HG03280 (cell line): ENCODE measurements around the gene NELL1.

ENCODE experiments used
- ATAC-seq: cut with Tn5 transposase; IDR thresholded peaks from one replicate; pipeline ENCODE4 v1.9.1; 2021; ENCODE audit warnings: mild to moderate bottlenecking, moderate library complexity; ENCODE audit not compliant: unreplicated experiment

Gene NELL1

DNA sequence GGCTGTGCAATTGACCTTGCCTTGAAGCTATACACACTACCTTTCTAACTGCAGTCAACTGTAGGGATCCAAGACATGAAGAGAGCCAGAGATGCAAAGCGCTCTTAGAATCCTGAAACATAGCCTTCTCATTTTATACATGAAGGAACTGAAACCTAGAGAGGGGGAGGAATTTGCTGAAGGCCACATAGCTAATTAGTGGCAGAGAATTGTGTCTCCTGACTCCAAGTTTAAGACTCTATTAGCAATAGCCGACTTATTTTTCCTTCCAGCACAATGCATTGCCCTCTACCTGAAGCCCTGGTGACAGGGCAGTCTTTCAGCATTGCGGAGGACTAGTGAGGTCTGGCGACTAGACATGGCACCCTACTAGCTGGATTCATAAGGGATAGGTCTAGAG lies 796.5 kb downstream of the NELL1 start:
- no peak for ATAC-seq

GRCh38 chr11:21470521-21470920 lies 801.1 kb downstream of the NELL1 start:
- no peak for ATAC-seq

DNA sequence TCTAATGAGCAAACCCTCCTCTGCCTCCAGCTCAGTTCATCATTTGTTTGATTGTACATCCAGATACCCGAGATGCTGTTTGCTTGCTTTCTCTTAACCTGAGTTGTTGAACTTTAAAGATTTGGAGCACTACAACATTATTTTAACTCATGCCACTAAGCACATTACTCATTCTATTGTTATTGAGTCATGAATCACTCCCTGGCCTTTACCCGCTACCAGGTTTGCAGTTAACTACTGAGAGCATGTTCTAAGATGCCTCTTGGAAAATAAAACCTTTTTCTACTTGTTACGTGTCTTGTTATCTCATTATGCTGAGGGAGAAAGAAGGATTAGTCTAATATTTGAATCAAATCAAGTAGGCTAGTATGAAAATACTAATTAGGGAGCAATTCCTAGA lies 802.9 kb downstream of the NELL1 start:
- no peak for ATAC-seq

DNA sequence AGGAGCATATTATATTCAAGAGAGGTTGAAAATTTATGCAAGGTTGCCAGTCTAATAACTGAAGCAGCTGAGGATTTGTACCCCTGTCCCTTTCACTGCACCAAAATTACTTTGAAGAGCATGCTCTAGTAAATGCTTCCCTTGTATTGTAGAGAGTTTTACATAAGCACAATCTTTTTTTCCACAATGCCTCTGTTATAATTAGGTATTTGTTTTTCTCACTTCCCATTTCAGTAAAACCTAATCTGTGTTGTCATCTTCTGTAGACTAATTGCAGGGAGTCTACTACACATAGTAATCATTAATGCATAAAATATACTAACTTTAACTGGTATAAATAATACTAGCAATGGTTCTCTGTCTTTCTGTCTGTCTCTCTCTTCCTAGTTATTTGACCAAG lies 805.1 kb downstream of the NELL1 start:
- ATAC-seq = no peak

DNA sequence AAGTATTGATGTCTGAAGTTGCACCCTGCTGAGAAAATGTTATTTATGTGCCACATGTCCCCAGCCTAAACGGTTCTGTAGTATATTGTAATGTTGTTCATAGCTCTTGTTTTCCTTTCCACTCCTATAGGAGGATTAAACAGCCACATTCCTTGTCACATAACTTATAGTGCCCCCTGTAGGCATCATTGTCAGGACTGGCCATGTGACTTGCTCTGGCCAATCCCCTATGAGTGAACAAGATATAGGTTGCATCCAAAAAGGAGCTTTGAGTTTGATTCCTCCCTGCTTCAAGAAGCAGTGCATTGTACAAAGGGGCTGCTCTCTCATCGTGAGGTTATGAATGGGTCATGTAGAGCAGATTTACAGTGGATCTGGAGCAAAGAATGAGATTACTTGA lies 805.9 kb downstream of the NELL1 start:
- no peak for ATAC-seq

DNA sequence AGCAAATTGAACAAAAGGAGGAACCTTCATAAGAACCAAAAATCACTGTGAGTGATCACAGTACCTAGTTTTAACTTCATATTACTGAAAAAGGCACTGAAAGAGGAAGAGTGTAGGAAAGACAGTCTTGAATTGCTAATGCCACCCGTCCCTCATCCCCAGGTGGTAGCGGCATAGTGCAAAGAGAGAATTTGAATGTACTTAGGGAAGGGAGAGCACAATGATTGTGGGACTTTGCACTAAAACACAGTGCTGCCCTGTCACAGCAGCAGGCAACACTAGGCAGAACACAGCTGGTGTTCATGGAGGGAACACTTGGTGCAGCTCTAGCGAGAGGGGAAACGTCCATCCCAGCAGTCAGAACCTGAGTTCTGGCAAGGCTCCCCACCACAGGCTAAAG lies 807.2 kb downstream of the NELL1 start:
- no peak for ATAC-seq

- no peak for ATAC-seq
Observed at GRCh38 chr11:21480240-21480639, 810.9 kb downstream of the NELL1 start.

GRCh38 chr11:21481255-21481654 lies 811.9 kb downstream of the NELL1 start:
- no peak for ATAC-seq

DNA sequence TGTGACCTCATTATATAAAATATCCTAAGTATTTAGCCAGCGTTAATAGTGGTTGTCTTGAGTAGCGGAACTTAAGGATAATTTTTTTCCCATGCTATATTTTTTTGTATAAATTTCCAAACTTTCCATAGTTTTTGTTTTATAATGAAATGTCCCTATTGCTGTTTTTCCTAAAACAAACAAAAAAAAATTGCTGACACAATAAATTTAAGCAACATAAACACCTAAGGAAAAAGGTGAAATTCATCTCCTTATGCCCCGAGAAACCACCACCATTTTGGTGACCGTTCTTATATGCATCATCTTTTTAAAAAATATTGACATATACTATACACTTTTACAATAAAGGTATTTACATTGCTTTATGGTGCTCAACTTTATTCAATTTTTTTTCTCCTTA lies 814.7 kb downstream of the NELL1 start:
- no peak for ATAC-seq

- ATAC-seq = no peak
Observed at GRCh38 chr11:21485006-21485405, 815.6 kb downstream of the NELL1 start.

- no peak for ATAC-seq
Observed at GRCh38 chr11:21485426-21485825, 816.0 kb downstream of the NELL1 start.

GRCh38 chr11:21489416-21490115 lies 820.2 kb downstream of the NELL1 start:
- ATAC-seq = no peak

DNA sequence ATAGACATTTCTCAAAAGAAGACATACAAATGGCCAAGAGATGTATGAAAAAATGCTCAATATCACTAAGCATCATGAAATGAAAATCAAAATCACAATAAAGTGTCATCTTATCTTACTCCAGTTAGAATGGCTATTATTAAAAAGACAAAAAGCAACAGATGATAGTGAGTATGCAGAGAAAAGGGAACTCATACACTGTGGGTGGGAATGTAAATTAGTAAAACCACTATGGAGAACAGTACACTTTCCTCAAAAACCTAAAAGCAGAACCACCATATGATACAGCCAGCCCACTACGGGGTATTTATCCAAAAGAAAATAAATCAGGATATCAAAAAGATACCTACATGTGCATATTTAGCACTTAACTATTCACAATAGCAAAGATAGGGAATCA lies 823.5 kb downstream of the NELL1 start:
- no peak for ATAC-seq

DNA sequence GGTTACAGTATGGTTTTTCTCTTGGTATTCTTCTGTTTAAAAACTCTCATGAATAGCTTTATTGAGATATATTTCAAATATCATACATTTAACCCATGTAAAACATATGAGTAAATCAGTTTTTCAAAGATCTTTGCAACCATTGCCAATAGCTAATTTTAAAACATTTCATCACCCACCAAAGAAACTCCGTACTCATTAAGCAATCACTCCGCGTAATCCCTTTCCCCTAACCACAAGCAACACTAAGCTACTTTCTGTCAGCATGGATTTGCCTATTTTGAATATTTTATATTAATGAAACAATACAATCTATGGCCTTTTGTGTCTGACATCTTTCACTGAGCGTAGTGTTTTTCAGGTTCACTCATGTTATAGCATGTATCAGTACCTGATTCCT lies 825.6 kb downstream of the NELL1 start:
- ATAC-seq = no peak

GRCh38 chr11:21495879-21496278 lies 826.5 kb downstream of the NELL1 start:
- ATAC-seq = no peak

- ATAC-seq = no peak
Observed at GRCh38 chr11:21501245-21501644, 831.9 kb downstream of the NELL1 start.

- ATAC-seq = no peak
Observed at GRCh38 chr11:21505070-21505469, 835.7 kb downstream of the NELL1 start.

- peak; percentile 65 for ATAC-seq
Observed at GRCh38 chr11:21511835-21512440, 842.6 kb downstream of the NELL1 start.

DNA sequence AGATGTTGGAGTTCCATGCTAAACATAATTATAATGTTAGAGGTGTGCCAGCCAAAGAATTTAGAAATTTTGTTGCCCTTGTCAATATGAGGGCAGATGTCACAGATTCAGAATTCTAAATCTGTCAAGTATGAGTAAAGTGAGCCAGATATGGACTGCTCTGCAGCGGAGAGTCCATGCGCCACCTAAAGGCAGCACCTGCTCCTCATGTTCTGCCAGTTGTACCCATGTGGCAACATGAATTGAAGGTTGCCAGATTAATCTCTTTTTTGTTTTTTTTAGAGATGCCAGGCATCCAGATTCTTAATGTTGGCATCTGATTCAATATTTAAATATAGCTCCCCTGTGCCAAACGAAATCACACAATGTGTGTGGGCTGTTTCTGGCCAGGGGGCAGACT lies 844.9 kb downstream of the NELL1 start:
- ATAC-seq = no peak

DNA sequence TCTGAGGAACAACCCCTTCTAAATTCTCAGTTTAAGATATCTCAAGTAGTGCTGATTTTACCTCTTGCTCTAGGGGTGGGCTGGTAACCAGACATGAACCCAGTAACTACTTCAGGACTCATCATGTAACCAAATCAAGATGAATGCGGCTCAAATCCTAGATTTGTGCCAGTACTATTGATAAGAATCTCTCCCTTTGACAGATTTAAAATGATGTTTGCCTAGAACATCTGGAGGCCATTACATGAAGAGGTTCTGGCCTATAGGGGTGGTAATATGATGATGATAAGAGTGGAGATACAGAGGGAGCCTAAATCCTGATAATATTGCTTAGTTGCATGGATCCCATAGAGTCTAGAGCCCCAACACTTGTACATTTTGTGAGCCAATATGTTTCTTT lies 850.9 kb downstream of the NELL1 start:
- ATAC-seq = no peak

- no peak for ATAC-seq
Observed at GRCh38 chr11:21529187-21529586, 859.8 kb downstream of the NELL1 start.

GRCh38 chr11:21534288-21534687 lies 864.9 kb downstream of the NELL1 start:
- ATAC-seq = no peak

DNA sequence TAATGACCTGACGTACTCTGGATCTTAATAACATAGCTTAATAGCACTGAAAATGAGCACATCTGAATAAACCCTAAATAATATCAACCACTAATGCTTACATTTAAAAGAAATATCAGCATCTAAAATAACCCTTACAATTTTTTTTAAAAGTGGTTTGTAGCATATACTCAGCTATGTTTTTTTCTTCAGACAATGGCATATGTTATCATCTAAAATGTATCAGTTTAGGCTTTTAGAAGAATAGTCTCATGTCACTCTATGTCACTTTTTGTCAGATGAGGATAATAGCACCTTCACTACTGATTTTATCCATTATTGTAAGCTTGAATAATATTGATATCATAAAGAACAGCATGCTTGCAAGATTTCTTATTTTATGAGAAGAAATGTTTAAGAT lies 868.6 kb downstream of the NELL1 start:
- no peak for ATAC-seq
